OCI-LY3 (cell line): ENCODE measurements around the gene ASCC3.

Experiments used
- H2AFZ ChIP-seq: fragments of 200-600, 300-600 bp; shearing (Covaris generic); 2 replicates; pipeline ENCODE4 v1.6.0; 2014; ENCODE audit warnings: antibody characterized with exemption, low read depth, low read length
- H3K27ac ChIP-seq: fragments of 200-600, 300-600 bp; sonication (generic); 2 replicates; pipeline ENCODE4 v1.5.1; 2014; ENCODE audit warnings: mild to moderate bottlenecking, low read length, moderate library complexity, mixed read lengths
- H3K27me3 ChIP-seq: fragments of 200-600, 300-600 bp; sonication (generic); 2 replicates; pipeline ENCODE4 v1.6.1; 2014; ENCODE audit warnings: low read depth, low read length, mixed read lengths
- H3K36me3 ChIP-seq: fragments of 200-600, 300-600 bp; sonication (generic); replicated peaks from 2 replicates; pipeline ENCODE3; 2014; ENCODE audit warnings: low read depth, low read length, mixed read lengths
- H3K4me1 ChIP-seq: fragments of 300-600, 200-600 bp; sonication (generic); 2 replicates; pipeline ENCODE4 v1.6.1; 2014; ENCODE audit warnings: low read length, mixed read lengths
- H3K4me2 ChIP-seq: fragments of 200-600, 300-600 bp; sonication (generic); 2 replicates; pipeline ENCODE4 v1.6.1; 2014; ENCODE audit warnings: low read length, mixed read lengths
- H3K4me3 ChIP-seq: fragments of 300-600, 200-600 bp; sonication (generic); 2 replicates; pipeline ENCODE4 v1.5.1; 2014; ENCODE audit warnings: antibody characterized with exemption, mild to moderate bottlenecking, low read length, moderate library complexity
- H3K79me2 ChIP-seq: fragments of 300-600, 200-600 bp; shearing (Covaris generic); 2 replicates; pipeline ENCODE4 v1.6.1; 2014; ENCODE audit warnings: mild to moderate bottlenecking, low read length, mixed read lengths
- H3K9ac ChIP-seq: fragments of 300-600, 200-600 bp; shearing (Covaris generic); 2 replicates; pipeline ENCODE4 v1.6.0; 2014; ENCODE audit warnings: mild to moderate bottlenecking, low read length, moderate library complexity
- H3K9me3 ChIP-seq: fragments of 200-600, 300-600 bp; shearing (Covaris generic); 2 replicates; pipeline ENCODE4 v1.6.1; 2014; ENCODE audit warnings: low read length, mixed read lengths; ENCODE audit not compliant: insufficient read depth
- H4K20me1 ChIP-seq: fragments of 200-600, 300-600 bp; sonication (generic); 2 replicates; pipeline ENCODE4 v1.6.1; 2016; ENCODE audit warnings: low read length, mixed read lengths; ENCODE audit not compliant: insufficient read depth
- CTCF ChIP-seq: fragments of 200-600, 300-600 bp; sonication (generic); IDR thresholded peaks from 2 replicates; pipeline ENCODE4 v1.5.1; 2014; ENCODE audit warnings: antibody characterized with exemption, low read length, low read depth
- EZH2phosphoT487 ChIP-seq: fragments of 200-600 bp; shearing (Covaris generic); IDR thresholded peaks from 2 replicates; pipeline ENCODE4 v1.6.1; 2018; ENCODE audit warnings: antibody characterized with exemption, mixed run types, low read depth

ASCC3 gene

DNA sequence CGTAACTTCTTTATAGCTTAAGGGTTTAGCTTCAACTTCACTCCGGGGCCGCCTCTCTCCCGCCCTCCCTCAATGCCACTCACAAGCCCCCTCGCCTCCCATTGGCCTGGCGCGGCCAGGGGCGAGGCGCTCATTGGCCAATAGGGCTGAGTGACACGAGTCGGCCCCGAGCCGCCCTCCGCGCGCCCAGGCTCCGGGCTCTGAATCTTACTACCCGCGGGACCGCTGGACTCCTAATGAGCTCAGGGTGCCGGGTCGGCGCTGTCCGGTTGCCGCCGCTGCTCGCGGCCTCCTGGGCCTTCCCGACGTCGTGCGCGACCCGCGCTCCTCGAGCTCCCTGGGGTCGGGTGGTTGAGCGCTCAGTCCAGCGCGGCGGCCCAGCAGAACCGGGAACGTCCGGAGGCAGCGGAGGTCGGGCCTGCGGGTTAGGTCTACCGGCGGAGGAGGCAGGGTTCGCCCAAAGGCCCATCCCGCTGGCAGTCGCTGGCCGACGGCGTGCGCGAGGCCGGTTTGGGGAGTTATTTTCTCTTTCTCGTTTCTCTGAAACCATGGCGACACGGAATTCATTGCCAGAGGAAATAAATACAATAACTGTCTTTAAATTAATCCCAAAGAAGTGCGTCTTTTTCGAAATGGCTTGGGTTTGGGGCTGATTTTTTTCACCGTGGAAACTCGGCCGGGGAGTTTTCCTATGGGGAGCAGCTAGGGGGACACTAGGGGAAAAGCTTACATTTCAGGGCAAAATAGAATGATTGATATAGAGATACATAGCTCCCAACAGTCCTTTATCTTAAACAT is 416.0 kb downstream of the ASCC3 start, which contains the start of gene SIM1:
TSS of gene SIM1 (minus strand) at position 19 of the 798 bp plus-strand sequence. CDS start 1,453 bp downstream, outside the sequence.
- Histone ChIP-seq H3K4me2 (no peak within 1 kb of the TSS), H2AFZ (no peak within 1 kb of the TSS), H3K27me3 (no peaks in the 10 kb centered on the region), H3K27ac (no peak within 1 kb of the TSS), H3K9me3 (no peaks in the 10 kb centered on the region), H3K36me3 (no peaks in the 10 kb centered on the region), H3K4me3 (no peak within 1 kb of the TSS), H3K79me2 (no peaks in the 10 kb centered on the region), H3K4me1 (no peaks in the 10 kb centered on the region), H3K9ac (no peak within 1 kb of the TSS), H4K20me1 (no peaks in the 10 kb centered on the region)
- TF ChIP-seq EZH2phosphoT487 = no peak
- TF ChIP-seq CTCF = no peak

- H3K4me3 ChIP-seq = no peak overlapping the region
- no peaks in the 10 kb centered on the region for H3K79me2 ChIP-seq
- H3K4me2 ChIP-seq = no peak overlapping the region
- no peak overlapping the region for H2AFZ ChIP-seq
- H3K9me3 ChIP-seq = no peaks in the 10 kb centered on the region
- H4K20me1 ChIP-seq = no peaks in the 10 kb centered on the region
- no peaks in the 10 kb centered on the region for H3K27me3 ChIP-seq
- H3K36me3 ChIP-seq = no peaks in the 10 kb centered on the region
- no peak overlapping the region for H3K27ac ChIP-seq
- no peak overlapping the region for H3K9ac ChIP-seq
- TF ChIP-seq CTCF = no peak
- no peak for TF ChIP-seq EZH2phosphoT487
- H3K4me1 ChIP-seq = no peaks in the 10 kb centered on the region
Observed at GRCh38 chr6:100464162-100464851, 416.8 kb downstream of the ASCC3 start.

- TF ChIP-seq CTCF (no peak), EZH2phosphoT487 (no peak)
- Histone ChIP-seq H3K9ac (no peak overlapping the region), H3K36me3 (no peaks in the 10 kb centered on the region), H3K79me2 (no peaks in the 10 kb centered on the region), H3K27ac (no peak overlapping the region), H3K4me3 (no peak overlapping the region), H2AFZ (no peak overlapping the region), H3K4me1 (no peaks in the 10 kb centered on the region), H3K4me2 (no peak overlapping the region), H3K9me3 (no peaks in the 10 kb centered on the region), H4K20me1 (no peaks in the 10 kb centered on the region), H3K27me3 (no peaks in the 10 kb centered on the region)
Observed at GRCh38 chr6:100463630-100464161, 417.4 kb downstream of the ASCC3 start.
